Measurements from ENCODE around the gene SV2A. TPM values are rescaled to one million over a fixed set of nuclear protein-coding genes. Genes with fewer than 3 reads are reported as not detected.

SV2A gene
- total and polyA plus RNA-seq, 4 donors: 0.13 to 0.51 (median 0.24) TPM

GRCh38 chr1:149916193-149916897 lies 1.3 kb downstream of the SV2A start:
- DNase-seq (ENCODE audit: low spot score): no peak
- Histone ChIP-seq H3K9me3 (ENCODE audit: control insufficient read depth in 4 of 4, low read length in 3 of 4) (no peaks in the 10 kb centered on the region), H3K9ac (ENCODE audit: low read depth in 1 of 2, low read length in 2 of 2) (no peak overlapping the region), H3K4me3 (ENCODE audit: low read depth in 1 of 3, low read length in 3 of 3) (no peak overlapping the region), H3K36me3 (ENCODE audit: control insufficient read depth in 4 of 4, insufficient read depth in 3 of 4, low read depth in 1 of 4, low read length in 3 of 4) (no peaks in the 10 kb centered on the region), H3K27ac (ENCODE audit: low read depth in 1 of 2, low read length in 2 of 2) (no peak overlapping the region), H3K4me1 (ENCODE audit: control insufficient read depth in 4 of 4, insufficient read depth in 4 of 4, low read length in 3 of 4) (no peaks in the 10 kb centered on the region), H3K27me3 (ENCODE audit: control insufficient read depth in 4 of 4, insufficient read depth in 4 of 4, low read length in 3 of 4) (no peaks in the 10 kb centered on the region)
- WGBS: 36% methylated on average over 9 of the region's 9 CpGs
- TF ChIP-seq MAX (IDR thresholded peaks at IDR 0.05) (no peak), NR2F2 (IDR thresholded peaks at IDR 0.05) (peak; percentile 48), FOXA1 (IDR thresholded peaks at IDR 0.05) (no peak)

- TF ChIP-seq FOXA2 (IDR thresholded peaks at IDR 0.05) (no peak), NR2F2 (IDR thresholded peaks at IDR 0.05) (no peak), ATF3 (IDR thresholded peaks at IDR 0.05) (no peak), RAD21 (IDR thresholded peaks at IDR 0.05) (no peak)
- Histone ChIP-seq H3K9ac (ENCODE audit: low read depth in 1 of 2, low read length in 2 of 2) (no peak overlapping the region), H3K4me1 (ENCODE audit: control insufficient read depth in 4 of 4, insufficient read depth in 4 of 4, low read length in 3 of 4) (no peaks in the 10 kb centered on the region), H3K27ac (ENCODE audit: low read depth in 1 of 2, low read length in 2 of 2) (no peak overlapping the region), H3K27me3 (ENCODE audit: control insufficient read depth in 4 of 4, insufficient read depth in 4 of 4, low read length in 3 of 4) (no peaks in the 10 kb centered on the region), H3K4me3 (ENCODE audit: low read depth in 1 of 3, low read length in 3 of 3) (no peak overlapping the region), H3K9me3 (ENCODE audit: control insufficient read depth in 4 of 4, low read length in 3 of 4) (no peaks in the 10 kb centered on the region), H3K36me3 (ENCODE audit: control insufficient read depth in 4 of 4, insufficient read depth in 3 of 4, low read depth in 1 of 4, low read length in 3 of 4) (no peaks in the 10 kb centered on the region)
- no peak for DNase-seq (ENCODE audit: low spot score)
- 90% methylated on average over 11 of the region's 11 CpGs for WGBS
Measured at GRCh38 chr1:149915429-149916192, 2.0 kb downstream of the SV2A start.

GRCh38 chr1:149914545-149914944 lies 3.1 kb downstream of the SV2A start:
- H3K27me3 ChIP-seq (ENCODE audit: control insufficient read depth in 4 of 4, insufficient read depth in 4 of 4, low read length in 3 of 4): no peaks in the 10 kb centered on the region
- H3K4me1 ChIP-seq (ENCODE audit: control insufficient read depth in 4 of 4, insufficient read depth in 4 of 4, low read length in 3 of 4): no peaks in the 10 kb centered on the region
- no peak overlapping the region for H3K9ac ChIP-seq (ENCODE audit: low read depth in 1 of 2, low read length in 2 of 2)
- WGBS: 81% methylated on average over 1 of the region's 1 CpG
- H3K9me3 ChIP-seq (ENCODE audit: control insufficient read depth in 4 of 4, low read length in 3 of 4): no peaks in the 10 kb centered on the region
- no peak overlapping the region for H3K4me3 ChIP-seq (ENCODE audit: low read depth in 1 of 3, low read length in 3 of 3)
- TF ChIP-seq TAF1 (conservative IDR thresholded peaks at IDR 0.05): no peak
- no peak for TF ChIP-seq NR2F2 (IDR thresholded peaks at IDR 0.05)
- TF ChIP-seq JUND (IDR thresholded peaks at IDR 0.05): no peak
- TF ChIP-seq SP1 (IDR thresholded peaks at IDR 0.05): no peak
- TF ChIP-seq ZBTB33 (IDR thresholded peaks at IDR 0.05): no peak
- TF ChIP-seq GABPA (IDR thresholded peaks at IDR 0.05 in 1 of 2, conservative IDR thresholded peaks at IDR 0.05 in 1 of 2): no peak
- H3K36me3 ChIP-seq (ENCODE audit: control insufficient read depth in 4 of 4, insufficient read depth in 3 of 4, low read depth in 1 of 4, low read length in 3 of 4): no peaks in the 10 kb centered on the region
- DNase-seq (ENCODE audit: low spot score): no peak
- no peak overlapping the region for H3K27ac ChIP-seq (ENCODE audit: low read depth in 1 of 2, low read length in 2 of 2)

Measured in liver (tissue), 9 donors.